Stimulated activated CD4-positive, alpha-beta T cell treated with anti-CD3 and anti-CD28 coated beads, Interleukin-15, amount 100 ng/mL, for 1 hour (primary cell): ENCODE data around the gene RPTOR.

ENCODE experiments used
- DNase-seq, 2 donors: peaks; one replicate each; pipeline ENCODE4 v3.0.0-alpha.2; 2020; ENCODE audit warnings: low read depth in 1 of 2, low spot score in 1 of 2

RPTOR gene

DNA sequence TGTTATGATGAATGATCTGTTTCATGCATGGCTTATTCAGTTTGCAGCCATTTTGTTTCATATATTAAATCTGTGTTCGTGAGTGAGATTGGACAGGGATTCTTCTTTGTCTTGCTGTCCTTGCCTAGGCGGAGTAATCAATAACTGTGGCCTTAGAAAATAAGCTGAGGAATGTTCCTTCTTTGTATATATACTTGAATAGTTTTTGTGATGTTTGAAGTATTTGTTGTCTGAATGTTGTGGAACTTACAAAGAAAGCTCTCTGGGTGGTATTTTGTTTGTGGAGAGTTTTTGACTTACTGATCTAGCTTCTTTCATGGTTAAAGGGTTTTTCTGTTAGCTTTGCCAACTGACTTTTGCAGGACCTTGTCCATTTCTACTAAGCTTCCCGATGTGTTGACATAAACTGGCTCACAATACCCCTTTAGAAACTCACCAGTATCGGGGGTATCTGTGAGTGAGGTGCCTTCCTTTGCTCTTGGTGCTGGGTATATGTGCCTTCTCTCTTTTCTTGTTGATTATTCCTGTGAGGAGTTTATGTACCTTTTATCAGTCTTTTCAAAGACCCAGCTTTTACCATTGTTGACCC, 166.2 kb downstream of the RPTOR start:
- no peak for DNase-seq

GRCh38 chr17:80712089-80712488, 167.5 kb downstream of the RPTOR start:
- no peak for DNase-seq

GRCh38 chr17:80712606-80713005, 168.0 kb downstream of the RPTOR start:
- DNase-seq = no peak

DNA sequence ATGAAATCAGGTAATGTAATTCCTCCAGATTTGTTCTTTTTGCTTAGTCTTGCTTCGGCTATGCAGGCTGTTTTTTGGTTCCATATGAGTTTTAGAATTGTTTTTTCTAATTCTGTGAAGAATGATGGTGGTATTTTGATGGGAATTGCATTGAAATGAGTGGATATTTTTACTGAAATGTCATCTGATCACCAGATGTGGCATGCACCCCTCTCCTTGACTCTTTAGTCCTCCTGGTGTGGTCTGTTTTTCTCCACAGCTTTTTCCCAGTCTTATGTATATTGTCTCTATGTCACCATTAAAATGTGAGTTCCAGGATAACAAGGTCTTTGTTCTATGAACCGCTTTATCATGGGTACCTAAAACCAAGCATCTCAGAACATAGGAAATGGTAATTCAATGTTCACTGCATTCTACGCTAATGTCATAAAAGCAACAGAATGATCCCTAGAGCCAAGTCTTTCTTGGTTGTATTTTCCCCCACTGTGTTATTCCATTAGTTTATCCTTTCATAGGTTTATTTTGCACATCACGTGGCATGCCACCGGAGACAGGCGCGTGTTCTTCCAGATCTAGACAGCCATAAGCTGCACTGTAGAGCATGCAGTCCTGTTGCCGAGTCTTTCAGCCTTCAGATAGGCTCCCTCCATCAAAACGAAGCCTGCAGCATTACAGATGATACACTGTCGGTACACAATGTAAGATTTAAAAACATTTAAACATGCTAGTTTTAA, 172.5 kb downstream of the RPTOR start:
- no peak for DNase-seq

DNA sequence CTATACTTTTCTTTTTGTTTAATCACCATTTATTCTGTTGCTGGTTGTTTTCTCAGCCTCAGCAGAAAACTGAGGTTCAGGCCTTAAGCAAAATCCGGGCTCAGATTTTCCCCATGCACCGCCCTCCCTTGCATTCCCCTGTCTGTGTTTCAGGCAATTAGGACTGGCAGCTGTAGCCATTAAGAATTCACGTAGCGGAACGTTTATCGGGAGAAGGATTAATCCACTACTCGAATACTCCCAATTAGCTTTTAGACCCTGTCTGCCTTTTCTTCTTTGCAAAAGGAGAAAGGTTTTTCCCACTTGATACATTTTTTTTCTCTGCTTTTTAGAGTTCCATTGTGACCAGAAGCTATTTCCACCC, 173.1 kb downstream of the RPTOR start:
- no peak for DNase-seq

DNA sequence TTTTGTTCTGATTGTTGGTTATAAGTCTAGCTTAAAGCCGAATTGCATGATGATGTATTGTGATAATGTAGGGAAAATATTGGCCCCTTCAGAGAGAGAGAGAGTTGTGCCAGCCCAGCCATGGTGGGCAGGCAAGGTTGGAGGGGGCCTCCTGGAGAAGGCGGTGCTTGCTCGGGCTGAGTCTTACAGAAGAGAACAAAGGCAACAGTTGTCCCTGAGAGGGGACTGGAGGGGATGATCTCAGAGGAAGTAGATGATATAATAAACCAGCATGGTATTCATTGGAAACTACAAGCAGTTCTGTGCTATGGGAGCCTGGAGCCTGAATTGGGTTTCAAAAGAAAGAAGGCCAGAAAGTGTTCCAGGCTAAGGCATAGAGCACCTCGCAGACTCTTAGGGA, 173.8 kb downstream of the RPTOR start:
- DNase-seq = no peak

GRCh38 chr17:80719449-80719848, 174.8 kb downstream of the RPTOR start:
- no peak for DNase-seq

DNA sequence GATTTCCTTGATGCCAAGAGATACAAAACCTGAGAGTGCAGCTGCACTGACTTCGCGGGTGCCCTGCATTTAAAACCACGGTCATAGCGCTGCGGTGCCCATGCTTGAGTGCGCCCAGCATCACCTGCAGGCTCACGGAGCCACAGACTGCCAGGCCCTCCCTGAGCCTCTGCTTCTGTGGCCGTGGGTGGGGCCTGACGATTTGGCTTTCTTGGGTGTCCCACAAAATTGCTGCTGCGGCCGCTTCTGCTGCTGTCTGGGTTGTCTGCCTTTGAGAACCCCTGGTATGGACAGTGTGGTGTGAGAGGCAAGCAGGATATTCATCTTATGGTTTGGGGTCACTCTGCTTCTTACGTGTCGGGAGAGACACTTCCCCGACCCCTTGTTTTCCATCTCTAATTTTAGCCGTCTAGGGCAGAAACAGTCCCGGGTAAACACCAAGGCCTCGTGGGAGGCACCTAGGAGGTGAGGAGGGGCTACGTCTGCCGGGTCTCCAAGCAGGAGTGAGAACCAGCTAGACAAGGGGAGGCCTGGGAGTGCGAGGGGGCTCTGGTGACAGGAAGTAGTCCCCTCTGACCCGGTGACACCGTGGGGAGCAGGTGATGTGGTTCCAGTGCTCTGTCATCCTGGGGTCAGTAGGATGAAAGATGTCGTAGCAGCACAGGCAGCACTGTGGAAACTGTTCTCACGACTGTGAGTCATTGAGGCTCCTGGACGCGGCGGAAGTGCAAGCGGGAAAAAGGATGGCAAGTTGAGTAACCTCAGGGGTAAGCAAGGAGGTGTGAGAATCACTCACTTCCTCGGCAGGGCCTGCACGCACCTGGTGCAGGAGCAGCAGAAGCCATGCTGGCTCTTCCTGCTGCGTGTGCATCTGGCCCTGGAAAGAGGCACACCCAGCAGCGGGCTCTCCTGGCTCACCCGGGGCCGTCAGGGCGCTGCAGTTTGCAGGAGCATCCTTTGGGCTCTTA, 176.3 kb downstream of the RPTOR start:
- DNase-seq = peak; percentile 35 to 46

- DNase-seq = no peak
These were observed 178.0 kb downstream of the RPTOR start for GRCh38 chr17:80722661-80723060.

DNA sequence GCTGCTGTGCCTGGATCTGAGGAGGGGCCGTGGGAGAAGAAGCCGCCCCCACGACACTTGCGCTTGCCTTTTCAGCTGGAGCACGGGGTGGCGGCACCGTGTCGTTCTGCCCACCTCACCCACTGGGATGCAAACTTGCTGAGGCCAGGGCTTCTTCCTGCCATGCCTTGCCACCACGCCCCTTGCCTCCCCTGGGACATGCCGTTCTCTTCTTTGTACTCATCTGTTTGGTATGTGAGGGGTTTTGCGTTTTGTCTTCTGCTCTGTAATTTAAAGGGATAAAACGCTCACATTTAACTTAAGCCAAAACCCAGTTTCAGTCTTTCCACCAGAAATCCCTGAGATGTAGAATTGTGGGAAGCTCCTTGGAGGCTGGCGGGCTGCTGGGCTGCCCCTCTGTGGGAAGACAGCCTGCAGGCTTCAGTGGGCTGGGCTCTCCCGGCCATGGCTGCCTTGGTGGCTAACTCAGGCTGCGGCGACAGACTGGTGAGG, 180.2 kb downstream of the RPTOR start:
- no peak for DNase-seq

- no peak for DNase-seq
These were observed 180.9 kb downstream of the RPTOR start for GRCh38 chr17:80725517-80725916.

DNA sequence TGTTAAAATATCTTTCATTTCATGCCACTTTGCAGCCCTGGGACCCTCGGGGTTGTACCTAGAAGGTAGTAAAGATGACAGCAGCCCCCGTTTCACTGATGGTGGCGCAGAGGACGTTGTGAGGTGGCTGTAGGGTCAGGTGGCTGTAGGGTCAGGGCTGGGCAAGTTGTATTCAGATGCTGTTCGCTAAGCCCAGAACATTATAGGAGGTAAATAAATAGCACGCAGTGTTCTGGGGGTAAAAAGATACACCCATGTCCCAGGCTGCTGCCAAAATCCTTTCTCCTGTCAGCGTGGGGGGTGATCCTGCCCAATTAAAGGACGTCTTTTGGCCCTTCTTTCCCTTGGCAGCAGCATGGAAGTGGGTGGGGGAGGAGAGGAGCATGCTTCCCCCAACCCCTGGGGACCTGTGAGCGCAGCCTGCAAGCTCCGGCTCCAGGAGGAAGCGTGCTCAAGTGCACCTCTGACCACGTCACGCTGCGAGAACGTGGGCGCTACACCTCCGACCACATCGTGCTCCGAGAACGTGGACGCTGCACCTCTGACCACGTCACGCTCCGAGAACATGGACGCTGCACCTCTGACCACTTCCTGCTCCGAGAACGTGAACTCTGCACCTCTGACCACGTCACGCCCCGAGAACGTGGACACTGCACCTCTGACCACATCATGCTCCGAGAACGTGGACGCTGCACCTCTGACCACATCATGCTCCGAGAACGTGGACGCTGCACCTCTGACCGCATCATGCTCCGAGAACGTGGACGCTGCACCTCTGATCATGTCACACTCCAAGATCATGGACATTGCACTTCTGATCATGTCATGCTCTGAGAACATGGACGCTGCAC, 182.1 kb downstream of the RPTOR start:
- DNase-seq = no peak

DNA sequence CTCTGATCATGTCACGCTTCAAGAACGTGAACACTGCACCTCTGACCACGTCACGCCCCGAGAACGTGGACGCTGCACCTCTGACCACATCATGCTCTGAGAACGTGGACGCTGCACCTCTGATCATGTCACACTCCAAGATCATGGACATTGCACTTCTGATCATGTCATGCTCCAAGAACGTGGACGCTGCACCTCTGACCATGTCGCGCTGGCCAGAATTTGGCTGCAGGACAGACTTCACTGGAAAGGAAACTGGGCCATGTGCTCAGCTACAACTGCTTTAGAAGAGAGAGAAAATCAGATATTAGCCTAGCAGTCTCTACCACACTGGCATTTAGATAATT, 182.7 kb downstream of the RPTOR start:
- no peak for DNase-seq

DNA sequence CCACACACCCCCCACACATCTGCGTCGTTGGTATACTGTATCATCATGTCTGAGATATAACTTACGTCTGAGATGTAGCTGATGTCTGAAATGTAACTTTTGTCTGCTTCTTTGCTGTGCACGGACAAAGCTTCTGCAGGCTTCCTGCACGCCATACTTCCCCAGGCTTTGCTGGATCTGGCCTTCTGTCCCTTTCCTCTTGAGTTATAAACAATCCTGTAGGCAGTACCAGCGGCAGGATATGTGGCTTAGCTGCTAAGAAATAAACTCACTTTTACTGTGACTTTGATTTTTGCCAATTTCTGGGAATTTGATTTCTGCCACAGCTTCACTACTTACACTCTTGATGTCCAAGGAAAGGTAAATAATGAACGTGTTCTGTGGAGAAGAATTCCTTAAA, 184.4 kb downstream of the RPTOR start:
- no peak for DNase-seq

DNA sequence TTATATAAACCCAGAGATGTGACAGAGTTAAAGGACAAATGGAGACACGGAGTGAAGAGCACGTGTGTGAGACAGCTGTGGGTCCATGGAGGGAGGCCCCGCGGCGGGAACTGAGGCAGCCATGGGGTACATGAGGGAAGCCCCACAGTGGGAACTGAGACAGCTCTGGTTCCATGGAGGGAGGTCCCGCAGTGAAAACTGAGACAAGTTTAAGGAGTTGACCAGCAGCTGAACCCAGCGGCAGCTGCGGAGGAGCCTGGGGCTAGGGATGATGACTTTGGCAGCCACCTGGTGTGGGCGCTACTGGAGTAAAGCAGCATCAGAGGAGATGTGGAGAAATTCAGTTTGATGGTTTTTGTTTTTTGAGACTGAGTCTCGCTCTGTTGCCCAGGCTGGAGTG, 185.1 kb downstream of the RPTOR start:
- no peak for DNase-seq

GRCh38 chr17:80730739-80731138, 186.1 kb downstream of the RPTOR start:
- DNase-seq = no peak

DNA sequence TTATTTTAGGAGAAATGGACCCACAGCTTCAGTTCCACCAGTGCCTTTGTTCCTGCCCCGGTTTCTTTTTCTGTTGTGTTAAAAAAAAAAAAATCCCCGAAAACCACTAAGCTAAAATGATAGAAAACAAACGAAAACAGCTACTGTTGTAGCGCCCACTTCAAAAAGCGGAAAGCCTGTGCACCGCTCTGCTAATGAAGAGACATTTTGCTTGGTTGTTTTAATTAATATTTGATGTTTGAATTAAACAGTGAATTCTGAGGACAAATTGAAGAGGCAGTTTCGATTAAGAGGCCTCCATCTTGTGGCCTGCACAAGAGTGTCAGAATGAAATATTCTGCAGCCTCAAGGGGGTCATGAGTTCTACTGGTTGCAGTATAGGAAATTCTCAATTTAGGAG, 186.7 kb downstream of the RPTOR start:
- no peak for DNase-seq

DNA sequence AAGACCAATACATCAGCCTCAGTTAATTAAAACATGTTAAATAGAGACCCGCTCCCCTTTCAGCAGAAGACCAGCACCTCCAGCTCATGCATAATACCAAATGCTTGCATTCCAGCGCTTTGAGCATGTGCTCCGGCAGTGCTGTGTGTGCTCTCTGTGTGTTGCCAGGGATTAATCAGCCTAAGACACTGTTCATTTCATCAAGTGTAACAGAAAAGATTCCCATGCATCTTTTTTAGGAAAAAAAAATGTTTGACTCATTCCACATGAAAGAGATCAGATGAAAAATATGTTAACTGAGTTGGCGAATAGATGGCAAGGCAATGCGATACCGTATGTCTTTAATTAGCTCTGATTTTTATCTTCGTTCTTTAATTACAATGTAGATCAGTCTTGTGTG, 187.6 kb downstream of the RPTOR start:
- no peak for DNase-seq

DNA sequence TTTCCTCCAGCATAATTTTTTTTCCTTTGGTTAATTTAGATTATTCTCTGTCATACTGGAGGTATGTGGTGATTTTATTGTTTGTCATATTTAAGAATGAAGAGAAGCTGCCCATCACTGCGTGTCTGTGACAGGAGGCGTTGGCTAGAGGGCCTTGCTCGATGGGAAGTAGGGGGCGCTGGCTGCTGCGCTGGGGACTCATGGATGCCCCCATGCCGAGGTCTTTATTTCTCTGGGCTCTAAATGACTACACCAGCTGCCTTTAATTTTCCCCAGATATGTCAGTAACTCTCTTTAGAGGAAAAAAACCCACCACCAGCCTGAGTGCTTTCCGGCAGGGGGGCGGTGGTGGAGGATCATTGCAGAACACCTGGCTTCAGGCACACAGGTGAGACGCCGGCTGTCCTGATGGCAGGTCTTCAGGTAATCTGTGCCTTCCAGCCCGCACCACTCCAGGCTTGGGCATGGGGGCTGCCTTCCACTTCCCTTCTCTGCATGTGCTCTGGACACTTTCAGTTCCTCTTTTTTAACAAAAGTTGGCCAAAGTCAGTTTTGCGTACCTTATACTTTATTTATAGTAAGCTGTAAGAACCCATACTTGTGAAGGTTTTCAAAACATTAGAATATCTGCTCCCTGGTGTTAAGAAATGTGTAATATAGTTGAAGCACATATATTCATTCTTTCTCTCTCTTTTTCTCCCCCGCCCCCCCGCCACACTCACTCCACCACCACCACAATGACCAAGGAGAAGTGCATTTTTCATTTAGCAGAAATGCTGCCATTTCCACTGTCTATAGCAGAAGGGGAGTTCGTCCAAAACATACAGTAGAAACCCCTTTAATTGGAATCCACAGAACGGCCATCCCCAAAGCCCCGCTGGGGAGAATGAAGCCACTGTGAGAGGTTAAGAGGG, 192.7 kb downstream of the RPTOR start:
- DNase-seq = no peak
